ENCODE results near the gene PSMG3.

Gene PSMG3

DNA sequence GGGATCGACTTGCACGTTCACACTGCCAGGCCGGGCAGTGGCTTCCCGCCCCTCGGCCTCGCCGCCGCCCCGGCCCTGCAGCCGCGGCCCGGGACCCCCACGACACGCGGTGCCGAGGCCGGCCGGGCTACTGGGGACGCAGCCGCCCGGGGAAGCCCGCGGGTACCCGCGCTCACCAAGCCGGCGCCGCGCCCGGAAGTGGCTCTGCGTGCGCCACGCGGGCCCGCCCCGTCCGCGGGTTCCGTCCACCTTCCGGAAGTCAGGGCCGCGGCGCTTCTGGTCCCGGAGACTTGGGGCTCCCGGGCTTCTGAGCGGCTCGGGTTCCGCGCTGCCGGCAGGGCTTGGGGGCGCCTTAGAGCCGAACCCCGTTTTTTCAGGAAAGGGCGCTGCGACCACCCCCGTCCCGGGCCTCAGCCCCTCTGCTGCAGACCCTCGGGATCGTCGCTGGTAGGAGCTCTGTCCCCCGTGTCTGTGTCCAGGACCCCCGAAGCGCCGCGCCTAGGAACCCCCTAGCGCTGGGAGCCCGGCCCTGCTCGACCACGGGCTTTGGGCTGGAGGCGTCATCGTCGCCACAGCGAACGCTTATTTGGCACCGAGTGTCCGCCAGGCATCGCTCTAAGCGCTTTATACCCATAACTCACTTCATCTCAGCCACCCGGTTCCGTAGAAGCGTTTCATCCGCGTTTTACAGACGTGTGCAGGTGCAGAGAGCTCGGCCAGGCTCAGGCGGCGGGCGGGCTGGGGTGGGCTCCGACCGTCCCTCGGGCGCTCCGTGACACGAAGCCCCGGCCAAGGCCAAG lies at the start of gene PSMG3 (continued):
- TF ChIP-seq ZSCAN23 (tag by site-specific recombination; IDR thresholded peaks at IDR 0.05) (no peak), ZNF391 (tag by site-specific recombination; IDR thresholded peaks at IDR 0.05; ENCODE audit: borderline replicate concordance, low read depth) (no peak), PRDM1 (tag by site-specific recombination; IDR thresholded peaks at IDR 0.05) (no peak), ZNF76 (tag by site-specific recombination; IDR thresholded peaks at IDR 0.05; ENCODE audit: borderline replicate concordance, low read depth) (peak; percentile 45; the same call in 1 of the 2 replicates), OVOL3 (tag by site-specific recombination; IDR thresholded peaks at IDR 0.05) (no peak), ZBTB8A (tag by site-specific recombination; IDR thresholded peaks at IDR 0.05) (peak; percentile 84), ZNF157 (tag by site-specific recombination; IDR thresholded peaks at IDR 0.05) (no peak), ZNF837 (tag by site-specific recombination; IDR thresholded peaks at IDR 0.05) (no peak), ZFP41 (tag by site-specific recombination; IDR thresholded peaks at IDR 0.05; ENCODE audit: borderline replicate concordance) (no peak), ZBTB17 (tag by site-specific recombination; IDR thresholded peaks at IDR 0.05) (no peak), KLF8 (tag by site-specific recombination; IDR thresholded peaks at IDR 0.05) (peak; percentile 64; the same call in 1 of the 2 replicates), ZNF10 (tag by site-specific recombination; IDR thresholded peaks at IDR 0.05) (no peak), ZNF214 (tag by site-specific recombination; IDR thresholded peaks at IDR 0.05; ENCODE audit: borderline replicate concordance) (no peak)
- TF ChIP-seq, protein P1, sequence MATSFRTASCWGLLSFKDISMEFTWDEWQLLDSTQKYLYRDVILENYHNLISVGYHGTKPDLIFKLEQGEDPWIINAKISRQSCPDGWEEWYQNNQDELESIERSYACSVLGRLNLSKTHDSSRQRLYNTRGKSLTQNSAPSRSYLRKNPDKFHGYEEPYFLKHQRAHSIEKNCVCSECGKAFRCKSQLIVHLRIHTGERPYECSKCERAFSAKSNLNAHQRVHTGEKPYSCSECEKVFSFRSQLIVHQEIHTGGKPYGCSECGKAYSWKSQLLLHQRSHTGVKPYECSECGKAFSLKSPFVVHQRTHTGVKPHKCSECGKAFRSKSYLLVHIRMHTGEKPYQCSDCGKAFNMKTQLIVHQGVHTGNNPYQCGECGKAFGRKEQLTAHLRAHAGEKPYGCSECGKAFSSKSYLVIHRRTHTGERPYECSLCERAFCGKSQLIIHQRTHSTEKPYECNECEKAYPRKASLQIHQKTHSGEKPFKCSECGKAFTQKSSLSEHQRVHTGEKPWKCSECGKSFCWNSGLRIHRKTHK (tag by site-specific recombination; IDR thresholded peaks at IDR 0.05), result no peak
- TF ChIP-seq, protein P2, sequence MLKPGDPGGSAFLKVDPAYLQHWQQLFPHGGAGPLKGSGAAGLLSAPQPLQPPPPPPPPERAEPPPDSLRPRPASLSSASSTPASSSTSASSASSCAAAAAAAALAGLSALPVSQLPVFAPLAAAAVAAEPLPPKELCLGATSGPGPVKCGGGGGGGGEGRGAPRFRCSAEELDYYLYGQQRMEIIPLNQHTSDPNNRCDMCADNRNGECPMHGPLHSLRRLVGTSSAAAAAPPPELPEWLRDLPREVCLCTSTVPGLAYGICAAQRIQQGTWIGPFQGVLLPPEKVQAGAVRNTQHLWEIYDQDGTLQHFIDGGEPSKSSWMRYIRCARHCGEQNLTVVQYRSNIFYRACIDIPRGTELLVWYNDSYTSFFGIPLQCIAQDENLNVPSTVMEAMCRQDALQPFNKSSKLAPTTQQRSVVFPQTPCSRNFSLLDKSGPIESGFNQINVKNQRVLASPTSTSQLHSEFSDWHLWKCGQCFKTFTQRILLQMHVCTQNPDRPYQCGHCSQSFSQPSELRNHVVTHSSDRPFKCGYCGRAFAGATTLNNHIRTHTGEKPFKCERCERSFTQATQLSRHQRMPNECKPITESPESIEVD (tag by site-specific recombination; IDR thresholded peaks at IDR 0.05), result no peak

DNA sequence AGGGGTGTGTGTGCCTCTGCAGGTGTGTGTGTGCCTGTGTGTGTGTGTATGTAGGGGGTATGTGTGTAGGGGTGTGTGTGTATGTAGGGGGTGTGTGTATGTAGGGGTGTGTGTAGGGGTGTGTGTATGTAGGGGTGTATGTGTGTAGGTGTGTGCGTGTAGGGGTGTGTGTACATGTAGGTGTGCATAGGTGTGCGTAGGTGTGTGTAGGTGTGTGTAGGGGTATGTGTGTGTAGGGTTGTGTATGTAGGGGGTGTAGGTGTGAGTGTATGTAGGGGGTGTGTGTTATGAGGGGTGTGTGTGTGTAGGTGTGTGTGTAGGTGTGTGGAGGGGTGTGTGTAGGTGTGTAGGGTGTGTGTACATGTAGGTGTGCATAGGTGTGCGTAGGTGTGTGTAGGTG lies 48.6 kb upstream of the PSMG3 start:
- Histone ChIP-seq H3K4me1 (ENCODE audit: control insufficient read depth, insufficient read depth, low read length) (no peaks in the 10 kb centered on the region), H3K27ac (ENCODE audit: extremely low read depth, low read depth, low read length) (no peak overlapping the region), H3K4me3 (ENCODE audit: low read depth, low read length) (no peak overlapping the region), H3K9me3 (ENCODE audit: control insufficient read depth, insufficient read depth, low read depth, low read length) (no peaks in the 10 kb centered on the region), H3K36me3 (ENCODE audit: control insufficient read depth in 2 of 2, insufficient read depth in 1 of 2, low read length in 2 of 2) (no peaks in the 10 kb centered on the region)
- ChIA-PET POLR2A (no interaction called here), CTCF (no interaction called here)
- TF ChIP-seq ZFHX2 (tag by site-specific recombination; conservative IDR thresholded peaks at IDR 0.05), result peak; percentile 71
- peak; percentile 71 for TF ChIP-seq EGR2 (tag by site-specific recombination; IDR thresholded peaks at IDR 0.05; ENCODE audit: low read depth)
- TF ChIP-seq, protein P3, sequence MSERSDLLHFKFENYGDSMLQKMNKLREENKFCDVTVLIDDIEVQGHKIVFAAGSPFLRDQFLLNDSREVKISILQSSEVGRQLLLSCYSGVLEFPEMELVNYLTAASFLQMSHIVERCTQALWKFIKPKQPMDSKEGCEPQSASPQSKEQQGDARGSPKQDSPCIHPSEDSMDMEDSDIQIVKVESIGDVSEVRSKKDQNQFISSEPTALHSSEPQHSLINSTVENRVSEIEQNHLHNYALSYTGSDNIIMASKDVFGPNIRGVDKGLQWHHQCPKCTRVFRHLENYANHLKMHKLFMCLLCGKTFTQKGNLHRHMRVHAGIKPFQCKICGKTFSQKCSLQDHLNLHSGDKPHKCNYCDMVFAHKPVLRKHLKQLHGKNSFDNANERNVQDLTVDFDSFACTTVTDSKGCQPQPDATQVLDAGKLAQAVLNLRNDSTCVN (tag by site-specific recombination; optimal IDR thresholded peaks at IDR 0.05), result no peak

DNA sequence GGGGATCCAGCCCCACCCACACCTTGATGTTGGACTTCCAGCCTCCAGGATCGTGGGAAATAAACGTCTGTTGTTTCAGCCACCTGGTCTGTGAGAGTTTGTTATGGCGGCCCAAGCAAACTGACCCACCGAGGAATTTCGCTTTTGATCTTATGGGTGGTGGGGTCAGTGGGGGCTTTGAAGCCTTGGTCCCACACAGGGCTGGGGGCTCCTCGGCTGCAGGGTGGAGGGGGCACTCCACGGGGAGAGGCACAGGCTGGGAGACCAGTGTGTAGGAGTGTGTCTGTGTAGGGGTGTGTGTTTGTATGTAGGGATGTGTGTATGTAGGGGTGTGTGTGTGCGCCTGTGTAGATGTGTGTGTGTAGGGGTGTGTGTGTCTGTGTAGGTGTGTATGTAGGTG lies 48.1 kb upstream of the PSMG3 start:
- H3K4me1 ChIP-seq (ENCODE audit: control insufficient read depth, insufficient read depth, low read length), result no peaks in the 10 kb centered on the region
- TF ChIP-seq ZNF585B (tag by site-specific recombination; IDR thresholded peaks at IDR 0.05) (no peak), ZNF548 (tag by site-specific recombination; IDR thresholded peaks at IDR 0.05) (0 out of 2 replicates have a peak, but pooled peaks have one; percentile 37), GLI2 (tag by site-specific recombination; IDR thresholded peaks at IDR 0.05; ENCODE audit: borderline replicate concordance, low read depth) (no peak)
- CTCF ChIA-PET, result no interaction called here
- H3K36me3 ChIP-seq (ENCODE audit: control insufficient read depth in 2 of 2, insufficient read depth in 1 of 2, low read length in 2 of 2), result no peaks in the 10 kb centered on the region
- H3K9me3 ChIP-seq (ENCODE audit: control insufficient read depth, insufficient read depth, low read depth, low read length), result no peaks in the 10 kb centered on the region
- POLR2A ChIA-PET, result no interaction called here
- H3K27ac ChIP-seq (ENCODE audit: extremely low read depth, low read depth, low read length), result no peak overlapping the region
- H3K4me3 ChIP-seq (ENCODE audit: low read depth, low read length), result no peak overlapping the region

Data from HEK293 (cell line).